ENCODE results near the gene DLG2. TPM values are rescaled to one million over a fixed set of nuclear protein-coding genes. Genes with fewer than 3 reads are reported as not detected.

DLG2 gene
- total RNA-seq, 3 donors from 2014 or later (not counting 1 experiment from before 2014, with no cell fraction given) = 1.7 to 2.9 (median 2.2) TPM

DNA sequence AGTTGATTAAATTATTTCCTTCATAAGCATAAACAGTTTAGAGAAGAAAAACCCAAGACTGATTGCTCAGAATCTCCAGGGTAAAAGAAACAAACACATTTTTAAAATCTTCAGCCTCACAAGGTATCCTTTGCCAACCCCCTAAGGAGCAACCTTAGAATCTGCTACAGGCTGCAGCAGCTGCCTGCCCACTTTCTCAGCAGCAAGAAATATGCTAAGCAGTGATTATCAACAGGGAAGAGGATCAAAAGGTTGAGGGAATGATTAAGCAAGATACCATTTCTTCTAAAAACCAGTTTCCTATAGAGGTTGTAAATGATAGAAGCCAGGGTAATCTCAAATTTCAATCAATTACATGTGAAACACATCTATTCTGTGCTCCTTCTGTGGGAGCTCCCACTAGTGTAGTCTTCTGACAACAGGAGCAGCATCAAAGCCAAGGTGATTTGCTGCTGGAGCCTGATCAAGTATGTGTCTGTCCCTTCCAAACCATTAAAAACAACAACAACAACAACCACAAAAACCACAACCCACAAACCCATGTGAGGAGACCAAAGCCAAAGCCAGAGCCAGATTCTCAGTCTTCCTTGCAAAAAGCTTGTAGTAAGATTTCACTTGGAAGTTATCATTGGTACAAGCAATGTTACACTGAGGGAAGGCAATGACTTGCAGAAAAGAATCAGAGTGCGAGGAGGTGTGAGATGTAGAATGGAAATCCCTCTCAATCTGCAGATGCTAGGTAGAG lies 761.2 kb downstream of the DLG2 start:
- no peak for DNase-seq
- no peak for ATAC-seq
- no peaks in the 10 kb centered on the region for H3K36me3 Mint-ChIP-seq
- no peaks in the 10 kb centered on the region for H3K9me3 ChIP-seq (ENCODE audit: control insufficient read depth, insufficient read depth, low read length)
- no peak overlapping the region for H3K4me3 Mint-ChIP-seq
- TF ChIP-seq, protein P1, sequence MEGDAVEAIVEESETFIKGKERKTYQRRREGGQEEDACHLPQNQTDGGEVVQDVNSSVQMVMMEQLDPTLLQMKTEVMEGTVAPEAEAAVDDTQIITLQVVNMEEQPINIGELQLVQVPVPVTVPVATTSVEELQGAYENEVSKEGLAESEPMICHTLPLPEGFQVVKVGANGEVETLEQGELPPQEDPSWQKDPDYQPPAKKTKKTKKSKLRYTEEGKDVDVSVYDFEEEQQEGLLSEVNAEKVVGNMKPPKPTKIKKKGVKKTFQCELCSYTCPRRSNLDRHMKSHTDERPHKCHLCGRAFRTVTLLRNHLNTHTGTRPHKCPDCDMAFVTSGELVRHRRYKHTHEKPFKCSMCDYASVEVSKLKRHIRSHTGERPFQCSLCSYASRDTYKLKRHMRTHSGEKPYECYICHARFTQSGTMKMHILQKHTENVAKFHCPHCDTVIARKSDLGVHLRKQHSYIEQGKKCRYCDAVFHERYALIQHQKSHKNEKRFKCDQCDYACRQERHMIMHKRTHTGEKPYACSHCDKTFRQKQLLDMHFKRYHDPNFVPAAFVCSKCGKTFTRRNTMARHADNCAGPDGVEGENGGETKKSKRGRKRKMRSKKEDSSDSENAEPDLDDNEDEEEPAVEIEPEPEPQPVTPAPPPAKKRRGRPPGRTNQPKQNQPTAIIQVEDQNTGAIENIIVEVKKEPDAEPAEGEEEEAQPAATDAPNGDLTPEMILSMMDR (IDR thresholded peaks at IDR 0.05) = no peak
- H3K4me3 ChIP-seq (ENCODE audit: low read length) = no peak overlapping the region
- H3K4me1 Mint-ChIP-seq = no peaks in the 10 kb centered on the region
- no peaks in the 10 kb centered on the region for H3K27me3 ChIP-seq (ENCODE audit: control insufficient read depth, insufficient read depth, low read length)
- WGBS (ENCODE audit: insufficient coverage) = 85% methylated on average over 1 of the region's 1 CpG
- H3K9me3 Mint-ChIP-seq = peaks cover 8 to 19% of the 10 kb centered on the region in 2 donors
- H3K27ac ChIP-seq (ENCODE audit: low read length) = no peak overlapping the region
- no peak overlapping the region for H3K27ac Mint-ChIP-seq
- H3K4me1 ChIP-seq (ENCODE audit: control insufficient read depth, insufficient read depth, low read length) = no peaks in the 10 kb centered on the region
- intact Hi-C loops (cut with micrococcal nuclease) = no loop called here
- no peaks in the 10 kb centered on the region for H3K36me3 ChIP-seq (ENCODE audit: control insufficient read depth, insufficient read depth, low read length)
- H3K27me3 Mint-ChIP-seq (ENCODE audit: low read depth in 2 of 2) = no peaks in the 10 kb centered on the region

- H3K27ac Mint-ChIP-seq = no peak overlapping the region
- H3K27ac ChIP-seq (ENCODE audit: low read length) = no peak overlapping the region
- no peak for ATAC-seq
- H3K4me1 Mint-ChIP-seq = no peaks in the 10 kb centered on the region
- H3K9me3 Mint-ChIP-seq = peaks cover 11 to 24% of the 10 kb centered on the region in 2 donors
- no peaks in the 10 kb centered on the region for H3K27me3 Mint-ChIP-seq (ENCODE audit: low read depth in 2 of 2)
- H3K4me3 Mint-ChIP-seq = no peak overlapping the region
- DNase-seq = no peak
- H3K4me3 ChIP-seq (ENCODE audit: low read length) = no peak overlapping the region
- no peaks in the 10 kb centered on the region for H3K9me3 ChIP-seq (ENCODE audit: control insufficient read depth, insufficient read depth, low read length)
- TF ChIP-seq, protein P1 (IDR thresholded peaks at IDR 0.05) = no peak
- intact Hi-C loops (cut with micrococcal nuclease) = no loop called here
- no peaks in the 10 kb centered on the region for H3K36me3 ChIP-seq (ENCODE audit: control insufficient read depth, insufficient read depth, low read length)
- H3K36me3 Mint-ChIP-seq = no peaks in the 10 kb centered on the region
- no peaks in the 10 kb centered on the region for H3K27me3 ChIP-seq (ENCODE audit: control insufficient read depth, insufficient read depth, low read length)
- H3K4me1 ChIP-seq (ENCODE audit: control insufficient read depth, insufficient read depth, low read length) = no peaks in the 10 kb centered on the region
Observed at GRCh38 chr11:84865257-84865656, 761.9 kb downstream of the DLG2 start.

- no peaks in the 10 kb centered on the region for H3K4me1 Mint-ChIP-seq
- no peak overlapping the region for H3K27ac ChIP-seq (ENCODE audit: low read length)
- TF ChIP-seq, protein P1 (IDR thresholded peaks at IDR 0.05) = no peak
- no peaks in the 10 kb centered on the region for H3K4me1 ChIP-seq (ENCODE audit: control insufficient read depth, insufficient read depth, low read length)
- DNase-seq (no peak), ATAC-seq (no peak)
- no peaks in the 10 kb centered on the region for H3K27me3 Mint-ChIP-seq (ENCODE audit: low read depth in 2 of 2)
- H3K9me3 ChIP-seq (ENCODE audit: control insufficient read depth, insufficient read depth, low read length) = no peaks in the 10 kb centered on the region
- no peaks in the 10 kb centered on the region for H3K36me3 Mint-ChIP-seq
- no peaks in the 10 kb centered on the region for H3K27me3 ChIP-seq (ENCODE audit: control insufficient read depth, insufficient read depth, low read length)
- no peak overlapping the region for H3K4me3 Mint-ChIP-seq
- intact Hi-C loops (cut with micrococcal nuclease) = no loop called here
- H3K4me3 ChIP-seq (ENCODE audit: low read length) = no peak overlapping the region
- H3K9me3 Mint-ChIP-seq = peaks cover 8 to 20% of the 10 kb centered on the region in 2 donors
- H3K36me3 ChIP-seq (ENCODE audit: control insufficient read depth, insufficient read depth, low read length) = no peaks in the 10 kb centered on the region
- no peak overlapping the region for H3K27ac Mint-ChIP-seq
Observed at GRCh38 chr11:84857746-84858145, 769.4 kb downstream of the DLG2 start.
